Measurements from ENCODE around the gene ST7L. TPM values are rescaled to one million over a fixed set of nuclear protein-coding genes. Genes with fewer than 3 reads are reported as not detected.
"Not testable (repeated sequence)": the region's sequence is repeated elsewhere in the genome, so short reads cannot be mapped to it uniquely, and the experiment has no call there.

ST7L gene
- total RNA-seq, 2 experiments from 2014 or later = 13.2 to 18.9 TPM

GRCh38 chr1:112629256-112629655 is 10.3 kb upstream of the ST7L start:
- Mint-ChIP-seq H3K27ac (peak overlapping the region; percentile 8), H3K9me3 (ENCODE audit: low read depth) (no peaks in the 10 kb centered on the region), H3K27me3 (no peaks in the 10 kb centered on the region), H3K4me3 (no peak overlapping the region), H3K4me1 (peaks cover 74% of the 10 kb centered on the region), H3K36me3 (peaks cover 66% of the 10 kb centered on the region)
- CTCF ChIA-PET = no interaction called here
- no peak for ATAC-seq
- no peak for DNase-seq

GRCh38 chr1:112628516-112628915 is 9.6 kb upstream of the ST7L start:
- H3K27me3 Mint-ChIP-seq = no peaks in the 10 kb centered on the region
- ATAC-seq (no peak), DNase-seq (no peak)
- H3K36me3 Mint-ChIP-seq = peaks cover 63% of the 10 kb centered on the region
- H3K4me3 Mint-ChIP-seq = no peak overlapping the region
- peaks cover 69% of the 10 kb centered on the region for H3K4me1 Mint-ChIP-seq
- no peaks in the 10 kb centered on the region for H3K9me3 Mint-ChIP-seq (ENCODE audit: low read depth)
- CTCF ChIA-PET = no interaction called here
- no peak overlapping the region for H3K27ac Mint-ChIP-seq

DNA sequence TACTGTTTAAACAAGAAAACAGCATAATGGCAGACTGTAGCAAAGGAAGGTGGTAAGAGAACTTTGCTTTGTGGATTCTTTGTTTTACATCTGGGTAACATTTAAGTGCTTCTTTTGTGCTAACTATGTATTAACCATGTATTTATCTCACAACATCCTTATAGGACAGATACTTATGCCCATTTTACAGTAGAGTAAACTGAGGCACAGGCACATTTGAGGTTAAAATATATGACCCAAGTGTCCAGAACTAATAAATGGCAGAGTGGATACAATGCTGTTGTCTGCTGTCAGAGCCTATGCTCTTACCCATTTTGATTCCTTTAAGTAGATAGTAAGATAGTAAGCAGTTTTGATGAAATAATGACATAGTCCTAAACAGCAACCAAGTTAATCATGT is 7.9 kb upstream of the ST7L start:
- CTCF ChIA-PET = no interaction called here
- DNase-seq = no peak
- H3K4me1 Mint-ChIP-seq = peaks cover 68% of the 10 kb centered on the region
- H3K36me3 Mint-ChIP-seq = peaks cover 64% of the 10 kb centered on the region
- no peak overlapping the region for H3K4me3 Mint-ChIP-seq
- H3K27ac Mint-ChIP-seq = no peak overlapping the region
- no peak for ATAC-seq
- H3K9me3 Mint-ChIP-seq (ENCODE audit: low read depth) = no peaks in the 10 kb centered on the region
- H3K27me3 Mint-ChIP-seq = no peaks in the 10 kb centered on the region

- ATAC-seq = no peak
- no peak for DNase-seq
- CTCF ChIA-PET = interaction anchor here (0.6 kb wide), 1 partner anchor 11 kb away, joined by 3 read pairs; no protein-coding TSS in a partner anchor
- Mint-ChIP-seq H3K9me3 (ENCODE audit: low read depth) (no peaks in the 10 kb centered on the region), H3K4me3 (no peak overlapping the region), H3K36me3 (peaks cover 62% of the 10 kb centered on the region), H3K27me3 (no peaks in the 10 kb centered on the region), H3K4me1 (peaks cover 66% of the 10 kb centered on the region), H3K27ac (no peak overlapping the region)
These were observed 7.3 kb upstream of the ST7L start for GRCh38 chr1:112626193-112626592.

- Mint-ChIP-seq H3K27ac (peak overlapping the region; percentile 8), H3K4me3 (no peak overlapping the region), H3K4me1 (peaks cover 62% of the 10 kb centered on the region), H3K9me3 (ENCODE audit: low read depth) (no peaks in the 10 kb centered on the region), H3K27me3 (no peaks in the 10 kb centered on the region), H3K36me3 (peaks cover 62% of the 10 kb centered on the region)
- no peak for ATAC-seq
- no peak for DNase-seq
- CTCF ChIA-PET = interaction anchor here (0.6 kb wide), 1 partner anchor 10 kb away, joined by 3 read pairs; no protein-coding TSS in a partner anchor
These were observed 6.8 kb upstream of the ST7L start for GRCh38 chr1:112625696-112626095.

GRCh38 chr1:112624493-112624892 is 5.6 kb upstream of the ST7L start:
- H3K27ac Mint-ChIP-seq = peak overlapping the region; percentile 64
- not testable (repeated sequence) for DNase-seq; ATAC-seq; H3K4me3 Mint-ChIP-seq; H3K9me3 Mint-ChIP-seq (ENCODE audit: low read depth); H3K27me3 Mint-ChIP-seq
- peaks cover 63% of the 10 kb centered on the region for H3K36me3 Mint-ChIP-seq
- H3K4me1 Mint-ChIP-seq = peaks cover 57% of the 10 kb centered on the region
- CTCF ChIA-PET = interaction anchor here (1.1 kb wide), 1 partner anchor 41 kb away, joined by 4 read pairs; no protein-coding TSS in a partner anchor

- no peak for ATAC-seq
- peak overlapping the region; percentile 99 for H3K4me3 Mint-ChIP-seq
- H3K4me1 Mint-ChIP-seq = peaks cover 36% of the 10 kb centered on the region
- CTCF ChIA-PET = interaction anchor here (2.3 kb wide), 1 partner anchor 118 kb away, joined by 7 read pairs; no protein-coding TSS in a partner anchor
- peak overlapping the region; percentile 99 for H3K27ac Mint-ChIP-seq
- H3K36me3 Mint-ChIP-seq = peaks cover 33% of the 10 kb centered on the region
- DNase-seq = no peak
- no peaks in the 10 kb centered on the region for H3K27me3 Mint-ChIP-seq
- no peaks in the 10 kb centered on the region for H3K9me3 Mint-ChIP-seq (ENCODE audit: low read depth)
These were observed 1.4 kb upstream of the ST7L start for GRCh38 chr1:112620377-112620695.

- H3K9me3 Mint-ChIP-seq (ENCODE audit: low read depth) = no peaks in the 10 kb centered on the region
- peaks cover 28% of the 10 kb centered on the region for H3K36me3 Mint-ChIP-seq
- H3K27me3 Mint-ChIP-seq = no peaks in the 10 kb centered on the region
- CTCF ChIA-PET = interaction anchor here (1.0 to 3.3 kb wide), 6 partner anchors 55 to 865 kb away, joined by 3 to 14 read pairs (median 4); partner anchors contain the start of genes MOV10 and PPM1J
- ATAC-seq (peak; percentile 83), DNase-seq (peak; percentile 96)
- H3K4me3 Mint-ChIP-seq = peak within 1 kb of the TSS; percentile 99
- H3K4me1 Mint-ChIP-seq = peaks cover 31% of the 10 kb centered on the region
- H3K27ac Mint-ChIP-seq = peak within 1 kb of the TSS; percentile 99
These were observed 806 bp upstream of the ST7L start, which contains the start of gene CAPZA1 for GRCh38 chr1:112619518-112620376. CAPZA1 (plus strand) TSS chr1:112619832; CDS start chr1:112619845, 13 bp downstream.

DNA sequence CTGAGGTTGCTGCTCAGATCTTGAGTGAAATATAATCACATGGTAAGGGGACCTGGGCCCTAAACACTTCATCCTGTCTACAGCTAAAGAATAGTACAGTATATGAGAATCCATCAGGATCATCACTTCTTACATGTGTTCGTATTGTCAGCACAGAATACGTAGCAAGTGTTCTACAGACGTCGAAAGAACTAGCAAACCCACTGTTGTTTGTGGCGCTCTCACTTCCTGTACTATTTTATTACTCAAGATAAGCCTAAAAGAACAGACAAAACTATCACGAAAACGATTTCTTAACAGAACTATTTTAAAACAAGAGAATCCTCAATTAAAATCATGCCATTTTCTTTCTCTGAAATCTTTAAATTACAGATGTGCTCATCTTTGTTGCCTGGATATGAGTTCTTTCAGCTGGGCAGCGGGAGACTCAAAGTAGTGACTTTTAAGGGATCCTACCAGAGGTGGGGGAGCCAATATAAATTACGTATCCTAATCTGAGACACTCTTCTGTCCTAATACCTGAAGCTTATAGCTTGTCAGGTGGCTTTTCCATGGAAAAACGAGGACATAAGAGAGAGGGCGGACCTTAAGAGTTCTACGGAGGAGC is 724 bp downstream of the ST7L start:
- ATAC-seq = peak; percentile 18
- CTCF ChIA-PET = interaction anchor here (1.0 to 6.1 kb wide), 11 partner anchors 17 to 227 kb away, joined by 3 to 66 read pairs (median 4); partner anchors contain the start of genes MOV10 and PPM1J
- Mint-ChIP-seq H3K36me3 (peaks cover 23% of the 10 kb centered on the region), H3K9me3 (ENCODE audit: low read depth) (no peaks in the 10 kb centered on the region), H3K4me3 (peak overlapping the region; percentile 99), H3K27me3 (no peaks in the 10 kb centered on the region), H3K4me1 (peaks cover 25% of the 10 kb centered on the region), H3K27ac (peak overlapping the region; percentile 99)
- peak; percentile 53 for DNase-seq

- ATAC-seq (no peak), DNase-seq (no peak)
- H3K9me3 Mint-ChIP-seq (ENCODE audit: low read depth) = no peaks in the 10 kb centered on the region
- no peak overlapping the region for H3K27ac Mint-ChIP-seq
- H3K4me3 Mint-ChIP-seq = no peak overlapping the region
- H3K36me3 Mint-ChIP-seq = peaks cover 5% of the 10 kb centered on the region
- H3K4me1 Mint-ChIP-seq = peaks cover 30% of the 10 kb centered on the region
- CTCF ChIA-PET = interaction anchor here (0.7 to 6.1 kb wide), 17 partner anchors 8 to 226 kb away, joined by 3 to 66 read pairs (median 4); partner anchors contain the start of genes CTTNBP2NL and WNT2B
- H3K27me3 Mint-ChIP-seq = no peaks in the 10 kb centered on the region
These were observed 4.4 kb downstream of the ST7L start for GRCh38 chr1:112614460-112615065.

- peak; percentile 77 for ATAC-seq
- CTCF ChIA-PET = interaction anchor here (1.2 to 1.7 kb wide), 2 partner anchors 8 to 104 kb away, joined by 6 read pairs; no protein-coding TSS in a partner anchor
- Mint-ChIP-seq H3K27me3 (no peaks in the 10 kb centered on the region), H3K36me3 (peaks cover 28% of the 10 kb centered on the region), H3K4me1 (peaks cover 16% of the 10 kb centered on the region), H3K27ac (peak overlapping the region; percentile 66), H3K4me3 (no peak overlapping the region), H3K9me3 (ENCODE audit: low read depth) (no peaks in the 10 kb centered on the region)
- no peak for DNase-seq
These were observed 13.2 kb downstream of the ST7L start for GRCh38 chr1:112605633-112606327.

DNA sequence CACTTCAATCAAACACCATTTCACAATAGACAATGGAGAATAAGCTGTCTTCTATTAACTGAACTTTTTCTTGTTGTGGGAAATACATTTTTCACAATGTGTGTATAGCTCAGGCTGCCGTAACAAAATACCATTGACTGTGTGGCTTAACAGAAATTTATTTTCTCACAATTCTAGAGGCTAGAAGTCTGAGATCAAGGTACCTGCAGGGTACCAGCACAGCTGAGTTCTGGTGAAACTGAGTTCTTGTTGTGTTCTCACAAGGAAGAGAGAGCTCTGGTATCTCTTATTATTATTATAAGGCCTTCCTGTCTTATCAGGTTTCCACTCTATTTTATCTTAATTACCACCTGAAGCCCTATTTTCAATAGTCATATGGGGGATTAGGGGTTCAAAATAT is 15.4 kb downstream of the ST7L start:
- Mint-ChIP-seq H3K4me1 (peaks cover 11% of the 10 kb centered on the region), H3K27me3 (no peaks in the 10 kb centered on the region), H3K9me3 (ENCODE audit: low read depth) (no peaks in the 10 kb centered on the region), H3K4me3 (no peak overlapping the region), H3K36me3 (peaks cover 23% of the 10 kb centered on the region), H3K27ac (no peak overlapping the region)
- CTCF ChIA-PET = interaction anchor here (1.1 to 1.9 kb wide), 2 partner anchors 10 to 102 kb away, joined by 3 to 7 read pairs; no protein-coding TSS in a partner anchor
- ATAC-seq (no peak), DNase-seq (no peak)

Measured in activated CD8-positive, alpha-beta memory T cell treated with anti-CD3 and anti-CD28 coated beads, Interleukin-2, amount 10 ng/mL, durations not matched to agents 7 days and 5 days (primary cell).